ENCODE results near the gene NFATC3.
"Not testable (repeated sequence)": the region's sequence is repeated elsewhere in the genome, so short reads cannot be mapped to it uniquely, and the experiment has no call there.

NFATC3 gene

GRCh38 chr16:68116256-68116867 is 31.2 kb downstream of the NFATC3 start:
- no peak overlapping the region for H3K4me3 ChIP-seq (ENCODE audit: control insufficient read depth, low read depth, low read length)
- DNase-seq (ENCODE audit: low read depth): peak; percentile 55
- TF ChIP-seq CTCF (conservative IDR thresholded peaks at IDR 0.05; ENCODE audit: control insufficient read depth, insufficient read depth, low read depth, low read length): peak; percentile 59

GRCh38 chr16:68117884-68118283 is 32.7 kb downstream of the NFATC3 start:
- TF ChIP-seq CTCF (conservative IDR thresholded peaks at IDR 0.05; ENCODE audit: control insufficient read depth, insufficient read depth, low read depth, low read length): no peak
- H3K4me3 ChIP-seq (ENCODE audit: control insufficient read depth, low read depth, low read length): no peak overlapping the region
- DNase-seq (ENCODE audit: low read depth): no peak

- not testable (repeated sequence) for DNase-seq (ENCODE audit: low read depth); H3K4me3 ChIP-seq (ENCODE audit: control insufficient read depth, low read depth, low read length)
Observed at GRCh38 chr16:68118954-68119353, 33.8 kb downstream of the NFATC3 start.

- not testable (repeated sequence) for DNase-seq (ENCODE audit: low read depth); H3K4me3 ChIP-seq (ENCODE audit: control insufficient read depth, low read depth, low read length)
Observed at GRCh38 chr16:68120496-68120895, 35.3 kb downstream of the NFATC3 start.

GRCh38 chr16:68126395-68126794 is 41.2 kb downstream of the NFATC3 start:
- no peak overlapping the region for H3K4me3 ChIP-seq (ENCODE audit: control insufficient read depth, low read depth, low read length)

GRCh38 chr16:68128577-68129305 is 43.6 kb downstream of the NFATC3 start:
- TF ChIP-seq CTCF (conservative IDR thresholded peaks at IDR 0.05; ENCODE audit: control insufficient read depth, insufficient read depth, low read depth, low read length): no peak
- no peak for DNase-seq (ENCODE audit: low read depth)
- no peak overlapping the region for H3K4me3 ChIP-seq (ENCODE audit: control insufficient read depth, low read depth, low read length)

More at GRCh38 chr16:68126395-68126794, 41.2 kb downstream of the NFATC3 start:
- DNase-seq (ENCODE audit: low read depth): peak; percentile 22
- no peak for TF ChIP-seq CTCF (conservative IDR thresholded peaks at IDR 0.05; ENCODE audit: control insufficient read depth, insufficient read depth, low read depth, low read length)

GRCh38 chr16:68130520-68130919 is 45.4 kb downstream of the NFATC3 start:
- DNase-seq (ENCODE audit: low read depth): no peak
- H3K4me3 ChIP-seq (ENCODE audit: control insufficient read depth, low read depth, low read length): no peak overlapping the region
- TF ChIP-seq CTCF (conservative IDR thresholded peaks at IDR 0.05; ENCODE audit: control insufficient read depth, insufficient read depth, low read depth, low read length): no peak

All from fibroblast of mammary gland (primary cell).